Measurements from ENCODE around the gene RTN4RL2. TPM values are rescaled to one million over a fixed set of nuclear protein-coding genes. Genes with fewer than 3 reads are reported as not detected.

The RTN4RL2 gene
- total and polyA plus RNA-seq, 9 of the 15 experiments (the other 6 are each of a cell fraction or from before 2014, with no cell fraction given) = 0.06 to 1.9 (median 0.34) TPM; not detected in 4

- Histone ChIP-seq H3K4me1 (replicated peaks in 1 of 2; ENCODE audit: control insufficient read depth in 2 of 2, insufficient read depth in 2 of 2, low read length in 2 of 2) (peaks cover 16 to 26% of the 10 kb centered on the region in 2 experiments), H3K27ac (ENCODE audit: extremely low read depth, low read depth, low read length) (no peak overlapping the region), H3K79me2 (ENCODE audit: control insufficient read depth, insufficient read depth, low read length) (peaks cover 13% of the 10 kb centered on the region; the same call in 2 of the 3 replicates), H3K4me3 (no peak overlapping the region), H3K9ac (ENCODE audit: insufficient read depth in 1 of 2, low read depth in 2 of 2, low read length in 2 of 2) (no peak overlapping the region), H3K27me3 (ENCODE audit: control insufficient read depth in 2 of 2, insufficient read depth in 2 of 2, low read length in 2 of 2) (no peaks in the 10 kb centered on the region), H3K4me2 (ENCODE audit: insufficient read depth, low read length) (no peak overlapping the region), H3K9me1 (ENCODE audit: control insufficient read depth, insufficient read depth, low read length) (no peaks in the 10 kb centered on the region), H3K9me3 (replicated peaks; ENCODE audit: control insufficient read depth, insufficient read depth, low read depth, low read length) (no peaks in the 10 kb centered on the region), H3K36me3 (ENCODE audit: control insufficient read depth, insufficient read depth, low read length) (peaks cover 69% of the 10 kb centered on the region), H2AFZ (ENCODE audit: low read depth, low read length) (no peak overlapping the region), H4K20me1 (replicated peaks; ENCODE audit: control insufficient read depth, insufficient read depth, low read length) (peaks cover 24% of the 10 kb centered on the region)
- no TSS peak for BruUV-seq (replicated peaks)
- no peak for FAIRE-seq
- ATAC-seq = no peak
- intact Hi-C loops (cut with micrococcal nuclease) (no loop called here), in situ Hi-C loops (cut with MboI) (no loop called here)
- POLR2A ChIA-PET = interaction anchor here (0.5 to 4.5 kb wide), 5 partner anchors 8 to 88 kb away, joined by 3 to 25 read pairs (median 4); partner anchors contain the start of gene SLC43A1
- DNase-seq (ENCODE audit: extremely low read depth in 1 of 4, low spot score in 3 of 4) = no peak
- CTCF ChIA-PET (ENCODE audit: low intra/inter-chr PET ratio) = no interaction called here
- TF ChIP-seq CBX2 (IDR thresholded peaks at IDR 0.05; ENCODE audit: insufficient read depth, low read length, poor library complexity, severe bottlenecking) (no peak), TRIM28 (IDR thresholded peaks at IDR 0.05) (no peak), MCM5 (IDR thresholded peaks at IDR 0.05; ENCODE audit: low read depth) (no peak), SIN3B (IDR thresholded peaks at IDR 0.05; ENCODE audit: low read depth) (no peak), SMAD4 (CRISPR knock-in tag; conservative IDR thresholded peaks at IDR 0.05) (no peak), CREBBP (IDR thresholded peaks at IDR 0.05; ENCODE audit: low read depth, low read length) (no peak), ELF2 (CRISPR knock-in tag; IDR thresholded peaks at IDR 0.05) (no peak), CBFA2T2 (conservative IDR thresholded peaks at IDR 0.05) (no peak), HNRNPL (IDR thresholded peaks at IDR 0.05; ENCODE audit: low read depth, low read length) (no peak), NCOA6 (IDR thresholded peaks at IDR 0.05) (no peak), TOE1 (IDR thresholded peaks at IDR 0.05; ENCODE audit: borderline replicate concordance) (no peak), TOE1 (CRISPR knock-in tag; IDR thresholded peaks at IDR 0.05; ENCODE audit: borderline replicate concordance, low read depth) (no peak), RAD21 (CRISPR knock-in tag; conservative IDR thresholded peaks at IDR 0.05 in 1 of 2, IDR thresholded peaks at IDR 0.05 in 1 of 2) (no peak), HOXB6 (CRISPR knock-in tag; IDR thresholded peaks at IDR 0.05; ENCODE audit: borderline replicate concordance) (no peak), RCOR1 (IDR thresholded peaks at IDR 0.05; ENCODE audit: borderline replicate concordance in 1 of 2, low read depth in 2 of 2, low read length in 2 of 2) (no peak), BRD9 (IDR thresholded peaks at IDR 0.05; ENCODE audit: low read depth, partially characterized antibody) (no peak), SRF (CRISPR knock-in tag; IDR thresholded peaks at IDR 0.05) (no peak), IRF9 (tag; IDR thresholded peaks at IDR 0.05) (no peak), TEAD2 (tag; IDR thresholded peaks at IDR 0.05) (no peak)
- TF ChIP-seq, protein P1, sequence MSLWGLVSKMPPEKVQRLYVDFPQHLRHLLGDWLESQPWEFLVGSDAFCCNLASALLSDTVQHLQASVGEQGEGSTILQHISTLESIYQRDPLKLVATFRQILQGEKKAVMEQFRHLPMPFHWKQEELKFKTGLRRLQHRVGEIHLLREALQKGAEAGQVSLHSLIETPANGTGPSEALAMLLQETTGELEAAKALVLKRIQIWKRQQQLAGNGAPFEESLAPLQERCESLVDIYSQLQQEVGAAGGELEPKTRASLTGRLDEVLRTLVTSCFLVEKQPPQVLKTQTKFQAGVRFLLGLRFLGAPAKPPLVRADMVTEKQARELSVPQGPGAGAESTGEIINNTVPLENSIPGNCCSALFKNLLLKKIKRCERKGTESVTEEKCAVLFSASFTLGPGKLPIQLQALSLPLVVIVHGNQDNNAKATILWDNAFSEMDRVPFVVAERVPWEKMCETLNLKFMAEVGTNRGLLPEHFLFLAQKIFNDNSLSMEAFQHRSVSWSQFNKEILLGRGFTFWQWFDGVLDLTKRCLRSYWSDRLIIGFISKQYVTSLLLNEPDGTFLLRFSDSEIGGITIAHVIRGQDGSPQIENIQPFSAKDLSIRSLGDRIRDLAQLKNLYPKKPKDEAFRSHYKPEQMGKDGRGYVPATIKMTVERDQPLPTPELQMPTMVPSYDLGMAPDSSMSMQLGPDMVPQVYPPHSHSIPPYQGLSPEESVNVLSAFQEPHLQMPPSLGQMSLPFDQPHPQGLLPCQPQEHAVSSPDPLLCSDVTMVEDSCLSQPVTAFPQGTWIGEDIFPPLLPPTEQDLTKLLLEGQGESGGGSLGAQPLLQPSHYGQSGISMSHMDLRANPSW (CRISPR knock-in tag; IDR thresholded peaks at IDR 0.05) = no peak
Observed at GRCh38 chr11:57502870-57503269, 42.5 kb downstream of the RTN4RL2 start.
